OCI-LY1 (cell line): ENCODE results near the gene FBXO8.

ENCODE experiments used
- H2AFZ ChIP-seq: fragments of 200-600 bp; sonication (generic), shearing (Covaris generic); 2 replicates; pipeline ENCODE4 v1.6.0; 2014; ENCODE audit warnings: antibody characterized with exemption, mild to moderate bottlenecking, low read length
- H3F3A ChIP-seq: fragments of 200-600 bp; sonication (generic), shearing (Covaris generic); 2 replicates; pipeline ENCODE4 v1.6.0; 2014; ENCODE audit warnings: mild to moderate bottlenecking, antibody characterized with exemption, low read length, moderate library complexity; ENCODE audit not compliant: insufficient read depth
- H3K27ac ChIP-seq: fragments of 200-600 bp; sonication (generic); 2 replicates; pipeline ENCODE4 v1.5.1; 2014; ENCODE audit warnings: low read length, mixed run types, mild to moderate bottlenecking, low read depth; ENCODE audit not compliant: poor library complexity, severe bottlenecking
- H3K27me3 ChIP-seq: fragments of 200-600 bp; sonication (generic); 2 replicates; pipeline ENCODE4 v1.6.0; 2014; ENCODE audit warnings: antibody characterized with exemption, mild to moderate bottlenecking, low read length, moderate library complexity; ENCODE audit not compliant: insufficient read depth
- H3K36me3 ChIP-seq: fragments of 200-600 bp; sonication (generic); 2 replicates; pipeline ENCODE4 v1.6.1; 2014; ENCODE audit warnings: mild to moderate bottlenecking, antibody characterized with exemption, low read length, moderate library complexity, mixed read lengths; ENCODE audit not compliant: insufficient read depth
- H3K4me1 ChIP-seq: fragments of 200-600 bp; sonication (generic); 2 replicates; pipeline ENCODE4 v1.5.1; 2014; ENCODE audit warnings: mild to moderate bottlenecking, low read length, moderate library complexity; ENCODE audit not compliant: insufficient read depth, severe bottlenecking
- H3K4me2 ChIP-seq: fragments of 200-600 bp; sonication (generic), shearing (Covaris generic); 2 replicates; pipeline ENCODE4 v1.6.1; 2014; ENCODE audit warnings: low read length
- H3K4me3 ChIP-seq: fragments of 200-600 bp; sonication (generic); 2 replicates; pipeline ENCODE4 v1.5.1; 2014; ENCODE audit warnings: low read length, low read depth, mild to moderate bottlenecking, mixed read lengths; ENCODE audit not compliant: poor library complexity, severe bottlenecking
- H3K79me2 ChIP-seq: fragments of 200-600 bp; shearing (Covaris generic); 2 replicates; pipeline ENCODE4 v1.6.1; 2016; ENCODE audit warnings: mixed run types, low read length, mixed read lengths; ENCODE audit not compliant: insufficient read depth
- H3K9ac ChIP-seq: fragments of 200-600 bp; sonication (generic), shearing (Covaris generic); 2 replicates; pipeline ENCODE4 v1.6.1; 2014; ENCODE audit warnings: mild to moderate bottlenecking, low read length, mixed read lengths
- H3K9me2 ChIP-seq: fragments of 200-600 bp; sonication (generic), shearing (Covaris generic); 2 replicates; pipeline ENCODE4 v1.6.1; 2014; ENCODE audit warnings: low read depth, mild to moderate bottlenecking, low read length, mixed read lengths
- H3K9me3 ChIP-seq: fragments of 200-600 bp; shearing (Covaris generic); 2 replicates; pipeline ENCODE4 v1.6.1; 2014; ENCODE audit warnings: low read length, mixed read lengths
- H4K20me1 ChIP-seq: fragments of 200-600 bp; sonication (generic), shearing (Covaris generic); 2 replicates; pipeline ENCODE4 v1.6.0; 2016; ENCODE audit warnings: mild to moderate bottlenecking, low read length; ENCODE audit not compliant: insufficient read depth
- CTCF ChIP-seq: fragments of 200-600 bp; sonication (generic), shearing (Covaris generic); IDR thresholded peaks from 2 replicates; pipeline ENCODE4 v1.5.1; 2017; ENCODE audit warnings: mild to moderate bottlenecking, antibody characterized with exemption, low read length, moderate library complexity, mixed read lengths
- EZH2 ChIP-seq: fragments of 200-600 bp; sonication (generic), shearing (Covaris generic); IDR thresholded peaks from 2 replicates; pipeline ENCODE4 v1.8.0; 2017; ENCODE audit warnings: borderline replicate concordance, mixed run types, mild to moderate bottlenecking, antibody characterized with exemption, low read length, moderate library complexity, mixed read lengths

The FBXO8 gene

GRCh38 chr4:174314770-174315169 is 31.3 kb upstream of the FBXO8 start:
- Histone ChIP-seq H3K4me3 (no peak overlapping the region), H3K79me2 (no peaks in the 10 kb centered on the region), H2AFZ (no peak overlapping the region), H3F3A (no peaks in the 10 kb centered on the region), H3K4me2 (no peak overlapping the region), H3K4me1 (peaks cover 4% of the 10 kb centered on the region), H4K20me1 (no peaks in the 10 kb centered on the region), H3K9me2 (no peaks in the 10 kb centered on the region), H3K27ac (no peak overlapping the region), H3K27me3 (no peaks in the 10 kb centered on the region), H3K9me3 (no peaks in the 10 kb centered on the region), H3K9ac (no peak overlapping the region), H3K36me3 (peaks cover 41% of the 10 kb centered on the region; the same call in 1 of the 2 replicates)
- no peak for TF ChIP-seq CTCF
- no peak for TF ChIP-seq EZH2

- no peaks in the 10 kb centered on the region for H4K20me1 ChIP-seq
- no peaks in the 10 kb centered on the region for H3K9me3 ChIP-seq
These were observed 30.8 kb upstream of the FBXO8 start for GRCh38 chr4:174314274-174314673.

GRCh38 chr4:174312993-174313392 is 29.5 kb upstream of the FBXO8 start:
- TF ChIP-seq EZH2 (no peak), CTCF (no peak)
- Histone ChIP-seq H3K9ac (no peak overlapping the region), H3K4me1 (no peaks in the 10 kb centered on the region), H3F3A (no peaks in the 10 kb centered on the region), H3K79me2 (no peaks in the 10 kb centered on the region), H3K4me2 (no peak overlapping the region), H3K9me2 (no peaks in the 10 kb centered on the region), H3K27ac (no peak overlapping the region), H3K36me3 (peaks cover 42% of the 10 kb centered on the region; the same call in 1 of the 2 replicates), H3K27me3 (no peaks in the 10 kb centered on the region), H2AFZ (no peak overlapping the region), H4K20me1 (no peaks in the 10 kb centered on the region), H3K4me3 (no peak overlapping the region), H3K9me3 (no peaks in the 10 kb centered on the region)

More at GRCh38 chr4:174314274-174314673, 30.8 kb upstream of the FBXO8 start:
- H3K27me3 ChIP-seq, result no peaks in the 10 kb centered on the region
- H3K4me3 ChIP-seq, result no peak overlapping the region
- TF ChIP-seq EZH2, result no peak
- no peak for TF ChIP-seq CTCF
- no peaks in the 10 kb centered on the region for H3K79me2 ChIP-seq
- peaks cover 43% of the 10 kb centered on the region; the same call in 1 of the 2 replicates for H3K36me3 ChIP-seq
- H3K27ac ChIP-seq, result no peak overlapping the region
- H3K9ac ChIP-seq, result no peak overlapping the region
- no peaks in the 10 kb centered on the region for H3F3A ChIP-seq
- H3K4me2 ChIP-seq, result no peak overlapping the region
- H2AFZ ChIP-seq, result no peak overlapping the region
- H3K4me1 ChIP-seq, result peaks cover 4% of the 10 kb centered on the region
- no peaks in the 10 kb centered on the region for H3K9me2 ChIP-seq
